GM10847 (cell line): ENCODE measurements around the gene PLRG1.

Experiments used
- POLR2A ChIP-seq: IDR thresholded peaks from 2 replicates; pipeline ENCODE4 v1.6.1; 2011; ENCODE audit not compliant: insufficient read length; ENCODE audit errors: extremely low read depth

PLRG1 gene

GRCh38 chr4:154551872-154552686 is 1.9 kb upstream of the PLRG1 start:
- no peak for TF ChIP-seq POLR2A

- TF ChIP-seq POLR2A = no peak
Observed at GRCh38 chr4:154545689-154546088, 4.5 kb downstream of the PLRG1 start.

- TF ChIP-seq POLR2A = no peak
Observed at GRCh38 chr4:154542271-154542879, 7.8 kb downstream of the PLRG1 start.

- TF ChIP-seq POLR2A = no peak
Observed at GRCh38 chr4:154534296-154534695, 15.9 kb downstream of the PLRG1 start.

- TF ChIP-seq POLR2A = no peak
Observed at GRCh38 chr4:154529728-154530519, 20.3 kb downstream of the PLRG1 start.

- no peak for TF ChIP-seq POLR2A
Observed at GRCh38 chr4:154528869-154529268, 21.3 kb downstream of the PLRG1 start.

GRCh38 chr4:154527308-154527707 is 22.9 kb downstream of the PLRG1 start:
- no peak for TF ChIP-seq POLR2A

GRCh38 chr4:154526151-154526550 is 24.0 kb downstream of the PLRG1 start:
- TF ChIP-seq POLR2A = no peak

- no peak for TF ChIP-seq POLR2A
Observed at GRCh38 chr4:154521607-154522006, 28.6 kb downstream of the PLRG1 start.

- TF ChIP-seq POLR2A = no peak
Observed at GRCh38 chr4:154519214-154519613, 31.0 kb downstream of the PLRG1 start.

GRCh38 chr4:154517591-154517990 is 32.6 kb downstream of the PLRG1 start:
- TF ChIP-seq POLR2A = no peak

GRCh38 chr4:154516318-154517029 is 33.7 kb downstream of the PLRG1 start:
- TF ChIP-seq POLR2A = no peak

- TF ChIP-seq POLR2A = no peak
Observed at GRCh38 chr4:154511981-154512380, 38.2 kb downstream of the PLRG1 start.

- no peak for TF ChIP-seq POLR2A
Observed at GRCh38 chr4:154511548-154511947, 38.7 kb downstream of the PLRG1 start.

- no peak for TF ChIP-seq POLR2A
Observed at GRCh38 chr4:154507156-154507555, 43.0 kb downstream of the PLRG1 start.
